WTC11 (cell line): ENCODE results near the gene APELA. TPM values are rescaled to one million over a fixed set of nuclear protein-coding genes. Genes with fewer than 3 reads are reported as not detected.

ENCODE experiments used
- ATAC-seq: fragments of 200-7000 bp; cut with Tn5 transposase; 2 replicates; pipeline ENCODE4 v1.10.0; 2021; ENCODE audit warnings: mild to moderate bottlenecking, moderate library complexity
- CTCF ChIA-PET: fragments of 300-600 bp; sonication (Branson Sonifier 250); formaldehyde crosslinking; loops from one replicate; lab custom pipeline; 2021; ENCODE audit warnings: antibody characterized with exemption; lab: Charles Lee
- POLR2A ChIA-PET: fragments of 350-600 bp; sonication (Branson Sonifier 250); formaldehyde crosslinking; loops from one replicate; lab custom pipeline; 2021; ENCODE audit warnings: antibody characterized with exemption; lab: Charles Lee
- DNase-seq: peaks from one replicate; pipeline ENCODE4 v3.0.0; 2021; ENCODE audit warnings: low spot score
- H3K27ac Mint-ChIP-seq: 2 replicates; pipeline ENCODE4 v1.8.0; 2021; ENCODE audit warnings: mixed read lengths
- H3K27me3 Mint-ChIP-seq: 2 replicates; pipeline ENCODE4 v1.8.0; 2021; ENCODE audit warnings: low read depth, mild to moderate bottlenecking, moderate library complexity, mixed read lengths
- H3K36me3 Mint-ChIP-seq: 2 replicates; pipeline ENCODE4 v1.8.0; 2021; ENCODE audit warnings: mixed read lengths
- H3K4me1 Mint-ChIP-seq: 2 replicates; pipeline ENCODE4 v1.8.0; 2022; ENCODE audit warnings: mixed read lengths
- H3K4me3 Mint-ChIP-seq: 2 replicates; pipeline ENCODE4 v1.8.0; 2021; ENCODE audit warnings: mild to moderate bottlenecking, moderate library complexity, mixed read lengths
- H3K9me3 Mint-ChIP-seq: 2 replicates; pipeline ENCODE4 v1.8.0; 2021; ENCODE audit warnings: mixed read lengths
- ATF3 ChIP-seq: sonication (generic); formaldehyde crosslinking; conservative IDR thresholded peaks from 2 replicates; pipeline ENCODE4 v1.8.1; 2022; ENCODE audit warnings: mild to moderate bottlenecking, missing genetic modification reagents
- CREM ChIP-seq: sonication (generic); formaldehyde crosslinking; IDR thresholded peaks from 2 replicates; pipeline ENCODE4 v1.8.1; 2022; ENCODE audit warnings: mild to moderate bottlenecking, missing genetic modification reagents, moderate library complexity
- ELF4 ChIP-seq: sonication (generic); formaldehyde crosslinking; IDR thresholded peaks from 2 replicates; pipeline ENCODE4 v1.8.1; 2022; ENCODE audit warnings: low read depth, mild to moderate bottlenecking, moderate library complexity, missing genetic modification reagents
- EMX1 ChIP-seq: fragments of 250-450 bp; sonication (Bioruptor Pico); IDR thresholded peaks from 2 replicates; pipeline ENCODE4 v1.8.0; 2021; ENCODE audit warnings: mild to moderate bottlenecking
- ETV6 ChIP-seq: sonication (generic); formaldehyde crosslinking; IDR thresholded peaks from 2 replicates; pipeline ENCODE4 v1.8.1; 2022; ENCODE audit warnings: mild to moderate bottlenecking, missing genetic modification reagents
- FOXK1 ChIP-seq: sonication (generic); formaldehyde crosslinking; IDR thresholded peaks from 2 replicates; pipeline ENCODE4 v1.8.0; 2022; ENCODE audit warnings: mild to moderate bottlenecking, moderate library complexity, missing genetic modification reagents
- NFYB ChIP-seq: sonication (generic); formaldehyde crosslinking; conservative IDR thresholded peaks from 2 replicates; pipeline ENCODE4 v1.8.0; 2022; ENCODE audit warnings: low read depth, missing genetic modification reagents
- NR3C1 ChIP-seq: sonication (generic); formaldehyde crosslinking; conservative IDR thresholded peaks from 2 replicates; pipeline ENCODE4 v1.8.1; 2023; ENCODE audit warnings: low read depth, mild to moderate bottlenecking, missing genetic modification reagents
- PRRX2 ChIP-seq: fragments of 250-450 bp; sonication (Bioruptor Pico); IDR thresholded peaks from 2 replicates; pipeline ENCODE4 v1.8.0; 2021; ENCODE audit warnings: mild to moderate bottlenecking
- RELA ChIP-seq: sonication (generic); formaldehyde crosslinking; IDR thresholded peaks from 2 replicates; pipeline ENCODE4 v1.8.1; 2022; ENCODE audit warnings: missing genetic modification reagents, mild to moderate bottlenecking, borderline replicate concordance
- SP1 ChIP-seq: sonication (generic); formaldehyde crosslinking; conservative IDR thresholded peaks from 2 replicates; pipeline ENCODE4 v1.8.1; 2022; ENCODE audit warnings: missing genetic modification reagents
- TCF7 ChIP-seq: sonication (generic); formaldehyde crosslinking; IDR thresholded peaks from 2 replicates; pipeline ENCODE4 v1.8.0; 2022; ENCODE audit warnings: mild to moderate bottlenecking, low read depth, missing genetic modification reagents, moderate library complexity
- ZNF138 ChIP-seq: sonication (generic); formaldehyde crosslinking; conservative IDR thresholded peaks from 2 replicates; pipeline ENCODE4 v1.8.1; 2022; ENCODE audit warnings: mild to moderate bottlenecking, moderate library complexity, missing genetic modification reagents
- ZNF232 ChIP-seq: sonication (generic); formaldehyde crosslinking; IDR thresholded peaks from 2 replicates; pipeline ENCODE4 v1.8.0; 2022; ENCODE audit warnings: mild to moderate bottlenecking, missing genetic modification reagents
- ZNF396 ChIP-seq: fragments of 250-450 bp; sonication (Bioruptor Pico); IDR thresholded peaks from 2 replicates; pipeline ENCODE4 v1.8.0; 2021; ENCODE audit warnings: mild to moderate bottlenecking, moderate library complexity, borderline replicate concordance
- ZNF532 ChIP-seq: fragments of 250-450 bp; sonication (Bioruptor Pico); IDR thresholded peaks from 2 replicates; pipeline ENCODE4 v1.9.0; 2021; ENCODE audit warnings: mild to moderate bottlenecking, borderline replicate concordance
- total RNA-seq: library from RNA; stranded (reverse); gene quantifications from 3 replicates; pipeline ENCODE4 v1.2.3, GENCODE V29; 2021
- TF ChIP-seq, protein P1 (sequence below): fragments of 250-450 bp; sonication (Bioruptor Pico); IDR thresholded peaks from 2 replicates; pipeline ENCODE4 v1.9.0; 2021; ENCODE audit warnings: moderate library complexity, mild to moderate bottlenecking, inconsistent platforms, borderline replicate concordance
- TF ChIP-seq, protein P2 (sequence below): fragments of 250-450 bp; sonication (Bioruptor Pico); IDR thresholded peaks from 2 replicates; pipeline ENCODE4 v1.9.0; 2021; ENCODE audit warnings: mild to moderate bottlenecking
- TF ChIP-seq, protein P3 (sequence below): sonication (generic); formaldehyde crosslinking; IDR thresholded peaks from 2 replicates; pipeline ENCODE4 v1.8.1; 2023; ENCODE audit warnings: mild to moderate bottlenecking, moderate library complexity, missing genetic modification reagents
- TF ChIP-seq, protein P4 (sequence below): fragments of 250-450 bp; sonication (Bioruptor Pico); IDR thresholded peaks from 2 replicates; pipeline ENCODE4 v2.1.2; 2022; ENCODE audit warnings: mild to moderate bottlenecking, moderate library complexity
- TF ChIP-seq, protein P5 (sequence below): sonication (generic); formaldehyde crosslinking; IDR thresholded peaks from 2 replicates; pipeline ENCODE4 v1.8.0; 2022; ENCODE audit warnings: mild to moderate bottlenecking, missing genetic modification reagents

Gene APELA
- total RNA-seq, 1 experiment from 2014 or later, result 25.7 TPM

DNA sequence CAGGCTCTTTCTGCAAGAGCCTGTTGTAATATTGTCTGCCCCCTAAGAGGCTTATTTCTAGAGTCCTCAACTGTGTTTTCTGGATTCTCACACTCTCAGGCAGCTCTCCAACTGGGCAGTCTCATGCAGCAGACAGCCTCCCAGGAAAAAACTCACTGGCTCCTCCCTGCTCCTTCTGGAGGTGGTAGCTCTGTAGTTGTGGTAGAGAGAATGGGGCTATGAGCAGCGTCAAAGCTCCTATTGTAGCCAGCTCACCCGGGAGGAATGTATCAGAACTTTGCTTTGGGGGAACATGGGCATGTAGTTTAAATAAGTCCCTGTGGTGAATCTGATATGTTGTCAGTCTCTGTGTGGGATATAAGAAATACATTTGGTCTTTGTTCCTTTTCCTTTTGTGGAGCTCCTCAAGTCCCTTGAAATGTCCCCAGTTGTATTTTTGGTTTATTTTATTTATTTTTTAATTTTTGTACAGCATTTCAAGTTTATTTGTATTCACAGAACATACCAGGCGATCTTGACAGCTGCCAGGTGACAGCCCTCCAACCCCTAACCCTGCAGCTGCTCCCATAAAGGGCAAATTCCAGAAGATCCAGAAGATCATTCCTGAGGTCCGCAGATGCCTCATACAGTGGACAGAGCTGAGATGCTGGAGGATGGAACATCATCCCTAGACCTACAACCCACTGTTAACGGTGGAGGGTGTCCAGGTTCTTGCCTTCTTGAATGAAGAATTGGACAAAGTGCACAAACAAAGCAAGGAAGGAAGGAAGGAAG, 54.8 kb downstream of the APELA start (continued):
- TF ChIP-seq, protein P1, sequence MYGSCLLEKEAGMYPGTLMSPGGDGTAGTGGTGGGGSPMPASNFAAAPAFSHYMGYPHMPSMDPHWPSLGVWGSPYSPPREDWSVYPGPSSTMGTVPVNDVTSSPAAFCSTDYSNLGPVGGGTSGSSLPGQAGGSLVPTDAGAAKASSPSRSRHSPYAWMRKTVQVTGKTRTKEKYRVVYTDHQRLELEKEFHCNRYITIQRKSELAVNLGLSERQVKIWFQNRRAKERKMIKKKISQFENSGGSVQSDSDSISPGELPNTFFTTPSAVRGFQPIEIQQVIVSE (CRISPR knock-in tag), result no peak
- no peak for TF ChIP-seq ELF4 (CRISPR knock-in tag)
- no peak for TF ChIP-seq NFYB (CRISPR knock-in tag)
- TF ChIP-seq ZNF532 (CRISPR knock-in tag), result no peak
- TF ChIP-seq, protein P2, sequence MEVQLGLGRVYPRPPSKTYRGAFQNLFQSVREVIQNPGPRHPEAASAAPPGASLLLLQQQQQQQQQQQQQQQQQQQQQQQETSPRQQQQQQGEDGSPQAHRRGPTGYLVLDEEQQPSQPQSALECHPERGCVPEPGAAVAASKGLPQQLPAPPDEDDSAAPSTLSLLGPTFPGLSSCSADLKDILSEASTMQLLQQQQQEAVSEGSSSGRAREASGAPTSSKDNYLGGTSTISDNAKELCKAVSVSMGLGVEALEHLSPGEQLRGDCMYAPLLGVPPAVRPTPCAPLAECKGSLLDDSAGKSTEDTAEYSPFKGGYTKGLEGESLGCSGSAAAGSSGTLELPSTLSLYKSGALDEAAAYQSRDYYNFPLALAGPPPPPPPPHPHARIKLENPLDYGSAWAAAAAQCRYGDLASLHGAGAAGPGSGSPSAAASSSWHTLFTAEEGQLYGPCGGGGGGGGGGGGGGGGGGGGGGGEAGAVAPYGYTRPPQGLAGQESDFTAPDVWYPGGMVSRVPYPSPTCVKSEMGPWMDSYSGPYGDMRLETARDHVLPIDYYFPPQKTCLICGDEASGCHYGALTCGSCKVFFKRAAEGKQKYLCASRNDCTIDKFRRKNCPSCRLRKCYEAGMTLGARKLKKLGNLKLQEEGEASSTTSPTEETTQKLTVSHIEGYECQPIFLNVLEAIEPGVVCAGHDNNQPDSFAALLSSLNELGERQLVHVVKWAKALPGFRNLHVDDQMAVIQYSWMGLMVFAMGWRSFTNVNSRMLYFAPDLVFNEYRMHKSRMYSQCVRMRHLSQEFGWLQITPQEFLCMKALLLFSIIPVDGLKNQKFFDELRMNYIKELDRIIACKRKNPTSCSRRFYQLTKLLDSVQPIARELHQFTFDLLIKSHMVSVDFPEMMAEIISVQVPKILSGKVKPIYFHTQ (CRISPR knock-in tag), result no peak

- Mint-ChIP-seq H3K4me3 (no peak overlapping the region), H3K27me3 (no peaks in the 10 kb centered on the region), H3K36me3 (no peaks in the 10 kb centered on the region), H3K27ac (no peak overlapping the region), H3K4me1 (peaks cover 31% of the 10 kb centered on the region), H3K9me3 (peaks cover 4% of the 10 kb centered on the region; the same call in 1 of the 2 replicates)
- ChIA-PET POLR2A (no interaction called here), CTCF (interaction anchor here (5.4 kb wide), 1 partner anchor 164 kb away, joined by 47 read pairs; no protein-coding TSS in a partner anchor)
- ATAC-seq, result no peak
- no peak for DNase-seq
- TF ChIP-seq EMX1, result no peak
- TF ChIP-seq, protein P3, sequence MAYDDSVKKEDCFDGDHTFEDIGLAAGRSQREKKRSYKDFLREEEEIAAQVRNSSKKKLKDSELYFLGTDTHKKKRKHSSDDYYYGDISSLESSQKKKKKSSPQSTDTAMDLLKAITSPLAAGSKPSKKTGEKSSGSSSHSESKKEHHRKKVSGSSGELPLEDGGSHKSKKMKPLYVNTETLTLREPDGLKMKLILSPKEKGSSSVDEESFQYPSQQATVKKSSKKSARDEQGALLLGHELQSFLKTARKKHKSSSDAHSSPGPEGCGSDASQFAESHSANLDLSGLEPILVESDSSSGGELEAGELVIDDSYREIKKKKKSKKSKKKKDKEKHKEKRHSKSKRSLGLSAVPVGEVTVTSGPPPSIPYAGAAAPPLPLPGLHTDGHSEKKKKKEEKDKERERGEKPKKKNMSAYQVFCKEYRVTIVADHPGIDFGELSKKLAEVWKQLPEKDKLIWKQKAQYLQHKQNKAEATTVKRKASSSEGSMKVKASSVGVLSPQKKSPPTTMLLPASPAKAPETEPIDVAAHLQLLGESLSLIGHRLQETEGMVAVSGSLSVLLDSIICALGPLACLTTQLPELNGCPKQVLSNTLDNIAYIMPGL, result no peak
- TF ChIP-seq ZNF138 (CRISPR knock-in tag), result no peak
- TF ChIP-seq, protein P4, sequence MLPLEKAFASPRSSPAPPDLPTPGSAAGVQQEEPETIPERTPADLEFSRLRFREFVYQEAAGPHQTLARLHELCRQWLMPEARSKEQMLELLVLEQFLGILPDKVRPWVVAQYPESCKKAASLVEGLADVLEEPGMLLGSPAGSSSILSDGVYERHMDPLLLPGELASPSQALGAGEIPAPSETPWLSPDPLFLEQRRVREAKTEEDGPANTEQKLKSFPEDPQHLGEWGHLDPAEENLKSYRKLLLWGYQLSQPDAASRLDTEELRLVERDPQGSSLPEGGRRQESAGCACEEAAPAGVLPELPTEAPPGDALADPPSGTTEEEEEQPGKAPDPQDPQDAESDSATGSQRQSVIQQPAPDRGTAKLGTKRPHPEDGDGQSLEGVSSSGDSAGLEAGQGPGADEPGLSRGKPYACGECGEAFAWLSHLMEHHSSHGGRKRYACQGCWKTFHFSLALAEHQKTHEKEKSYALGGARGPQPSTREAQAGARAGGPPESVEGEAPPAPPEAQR (CRISPR knock-in tag), result no peak
- TF ChIP-seq RELA (CRISPR knock-in tag), result no peak
- no peak for TF ChIP-seq ZNF396
- no peak for TF ChIP-seq FOXK1
- no peak for TF ChIP-seq CREM (CRISPR knock-in tag)
- TF ChIP-seq, protein P5, sequence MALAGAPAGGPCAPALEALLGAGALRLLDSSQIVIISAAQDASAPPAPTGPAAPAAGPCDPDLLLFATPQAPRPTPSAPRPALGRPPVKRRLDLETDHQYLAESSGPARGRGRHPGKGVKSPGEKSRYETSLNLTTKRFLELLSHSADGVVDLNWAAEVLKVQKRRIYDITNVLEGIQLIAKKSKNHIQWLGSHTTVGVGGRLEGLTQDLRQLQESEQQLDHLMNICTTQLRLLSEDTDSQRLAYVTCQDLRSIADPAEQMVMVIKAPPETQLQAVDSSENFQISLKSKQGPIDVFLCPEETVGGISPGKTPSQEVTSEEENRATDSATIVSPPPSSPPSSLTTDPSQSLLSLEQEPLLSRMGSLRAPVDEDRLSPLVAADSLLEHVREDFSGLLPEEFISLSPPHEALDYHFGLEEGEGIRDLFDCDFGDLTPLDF (CRISPR knock-in tag), result no peak
- TF ChIP-seq NR3C1 (CRISPR knock-in tag), result no peak
- TF ChIP-seq SP1 (CRISPR knock-in tag), result no peak
- no peak for TF ChIP-seq ATF3 (CRISPR knock-in tag)
- no peak for TF ChIP-seq PRRX2 (CRISPR knock-in tag)
- TF ChIP-seq ETV6 (CRISPR knock-in tag), result no peak
- TF ChIP-seq TCF7 (CRISPR knock-in tag), result no peak
- no peak for TF ChIP-seq ZNF232 (CRISPR knock-in tag)
Observed at GRCh38 chr4:164933244-164933643, 56.3 kb downstream of the APELA start.
